ENCODE measurements around the gene FGFR1OP2. TPM values are rescaled to one million over a fixed set of nuclear protein-coding genes. Genes with fewer than 3 reads are reported as not detected.

The FGFR1OP2 gene
- total RNA-seq, 4 donors from 2014 or later: 68.1 to 134 (median 96.9) TPM

- no peaks in the 10 kb centered on the region for H3K9me3 ChIP-seq
- peaks cover 8 to 11% of the 10 kb centered on the region in 2 donors for H3K36me3 ChIP-seq
- H3K4me3 ChIP-seq (replicated peaks in 1 of 3): no peak overlapping the region
- no peaks in the 10 kb centered on the region for H3K4me1 ChIP-seq
- no peaks in the 10 kb centered on the region for H3K27me3 ChIP-seq
- H3K27ac ChIP-seq: no peak overlapping the region
- no peak for DNase-seq
- WGBS, 2 donors: 69 to 75% methylated on average over 1 of the region's 1 CpG
- TF ChIP-seq CTCF (IDR thresholded peaks at IDR 0.05) (no peak), POLR2A (IDR thresholded peaks at IDR 0.05) (no peak)
- intact Hi-C loops (cut with DNase I): no loop called here
Observed at GRCh38 chr12:26906024-26906423, 32.2 kb upstream of the FGFR1OP2 start.

GRCh38 chr12:26906704-26907103 is 31.6 kb upstream of the FGFR1OP2 start:
- TF ChIP-seq POLR2A (IDR thresholded peaks at IDR 0.05) (no peak), CTCF (IDR thresholded peaks at IDR 0.05) (no peak)
- Histone ChIP-seq H3K36me3 (peaks cover 12 to 13% of the 10 kb centered on the region in 2 donors), H3K27ac (no peak overlapping the region), H3K9me3 (no peaks in the 10 kb centered on the region), H3K4me3 (replicated peaks in 1 of 3) (no peak overlapping the region), H3K4me1 (no peaks in the 10 kb centered on the region), H3K27me3 (no peaks in the 10 kb centered on the region)
- 64 to 72% methylated on average over 1 of the region's 1 CpG for WGBS, 2 donors
- DNase-seq: no peak
- intact Hi-C loops (cut with DNase I): no loop called here

- H3K4me3 ChIP-seq (replicated peaks in 1 of 3): no peak overlapping the region
- no peaks in the 10 kb centered on the region for H3K9me3 ChIP-seq
- no peaks in the 10 kb centered on the region for H3K27me3 ChIP-seq
- no peaks in the 10 kb centered on the region for H3K4me1 ChIP-seq
- H3K36me3 ChIP-seq: peaks cover 5% of the 10 kb centered on the region in 2 donors
- TF ChIP-seq CTCF (IDR thresholded peaks at IDR 0.05) (no peak), POLR2A (IDR thresholded peaks at IDR 0.05) (no peak)
- no peak overlapping the region for H3K27ac ChIP-seq
- 90% methylated on average over 5 of the region's 5 CpGs for WGBS, 2 donors
- intact Hi-C loops (cut with DNase I): no loop called here
- DNase-seq: no peak
Observed at GRCh38 chr12:26918321-26919215, 19.7 kb upstream of the FGFR1OP2 start.

GRCh38 chr12:26919216-26919555 is 19.1 kb upstream of the FGFR1OP2 start:
- no peak overlapping the region for H3K27ac ChIP-seq
- H3K36me3 ChIP-seq: peaks cover 5 to 8% of the 10 kb centered on the region in 2 donors
- 87 to 94% methylated on average over 2 of the region's 2 CpGs for WGBS, 2 donors
- TF ChIP-seq CTCF (IDR thresholded peaks at IDR 0.05) (no peak), POLR2A (IDR thresholded peaks at IDR 0.05) (no peak)
- intact Hi-C loops (cut with DNase I): no loop called here
- H3K4me1 ChIP-seq: no peaks in the 10 kb centered on the region
- H3K9me3 ChIP-seq: no peaks in the 10 kb centered on the region
- DNase-seq: no peak
- no peaks in the 10 kb centered on the region for H3K27me3 ChIP-seq
- H3K4me3 ChIP-seq (replicated peaks in 1 of 3): no peak overlapping the region

GRCh38 chr12:26921886-26922285 is 16.4 kb upstream of the FGFR1OP2 start:
- H3K27ac ChIP-seq: no peak overlapping the region
- peaks cover 10 to 17% of the 10 kb centered on the region in 2 donors for H3K36me3 ChIP-seq
- TF ChIP-seq POLR2A (IDR thresholded peaks at IDR 0.05) (no peak), CTCF (IDR thresholded peaks at IDR 0.05) (no peak)
- H3K4me1 ChIP-seq: no peaks in the 10 kb centered on the region
- H3K9me3 ChIP-seq: no peaks in the 10 kb centered on the region
- WGBS, 2 donors: 95% methylated on average over 3 of the region's 3 CpGs
- H3K27me3 ChIP-seq: no peaks in the 10 kb centered on the region
- no peak for DNase-seq
- intact Hi-C loops (cut with DNase I): no loop called here
- no peak overlapping the region for H3K4me3 ChIP-seq (replicated peaks in 1 of 3)
